ENCODE data around the gene ATP5F1D. TPM values are rescaled to one million over a fixed set of nuclear protein-coding genes. Genes with fewer than 3 reads are reported as not detected.

Gene ATP5F1D
- total RNA-seq, 1 donor from 2014 or later = 167 TPM

GRCh38 chr19:1228161-1228957 lies 13.2 kb upstream of the ATP5F1D start:
- Mint-ChIP-seq H3K4me3 (ENCODE audit: unreplicated experiment) (no peak overlapping the region), H3K4me1 (ENCODE audit: unreplicated experiment) (peaks cover 5% of the 10 kb centered on the region), H3K9me3 (ENCODE audit: unreplicated experiment) (no peaks in the 10 kb centered on the region), H3K36me3 (ENCODE audit: unreplicated experiment) (peaks cover 2% of the 10 kb centered on the region), H3K27me3 (ENCODE audit: unreplicated experiment) (no peaks in the 10 kb centered on the region), H3K27ac (ENCODE audit: unreplicated experiment) (no peak overlapping the region)
- no peak for DNase-seq (ENCODE audit: extremely low spot score, unreplicated experiment)
- no peak for TF ChIP-seq CTCF (IDR thresholded peaks at IDR 0.05)

- Mint-ChIP-seq H3K4me1 (ENCODE audit: unreplicated experiment) (peaks cover 5% of the 10 kb centered on the region), H3K36me3 (ENCODE audit: unreplicated experiment) (peaks cover 2% of the 10 kb centered on the region), H3K4me3 (ENCODE audit: unreplicated experiment) (no peak overlapping the region), H3K9me3 (ENCODE audit: unreplicated experiment) (no peaks in the 10 kb centered on the region), H3K27ac (ENCODE audit: unreplicated experiment) (no peak overlapping the region), H3K27me3 (ENCODE audit: unreplicated experiment) (no peaks in the 10 kb centered on the region)
- TF ChIP-seq CTCF (IDR thresholded peaks at IDR 0.05) = no peak
- DNase-seq (ENCODE audit: extremely low spot score, unreplicated experiment) = no peak
Observed at GRCh38 chr19:1229056-1229923, 12.3 kb upstream of the ATP5F1D start.

- Mint-ChIP-seq H3K4me1 (ENCODE audit: unreplicated experiment) (peaks cover 5% of the 10 kb centered on the region), H3K27me3 (ENCODE audit: unreplicated experiment) (no peaks in the 10 kb centered on the region), H3K9me3 (ENCODE audit: unreplicated experiment) (no peaks in the 10 kb centered on the region), H3K4me3 (ENCODE audit: unreplicated experiment) (no peak overlapping the region), H3K36me3 (ENCODE audit: unreplicated experiment) (peaks cover 2% of the 10 kb centered on the region), H3K27ac (ENCODE audit: unreplicated experiment) (no peak overlapping the region)
- TF ChIP-seq CTCF (IDR thresholded peaks at IDR 0.05) = no peak
- DNase-seq (ENCODE audit: extremely low spot score, unreplicated experiment) = no peak
Observed at GRCh38 chr19:1229924-1230782, 11.4 kb upstream of the ATP5F1D start.

GRCh38 chr19:1230783-1231489 lies 10.6 kb upstream of the ATP5F1D start:
- Mint-ChIP-seq H3K27ac (ENCODE audit: unreplicated experiment) (no peak overlapping the region), H3K9me3 (ENCODE audit: unreplicated experiment) (no peaks in the 10 kb centered on the region), H3K36me3 (ENCODE audit: unreplicated experiment) (peaks cover 2% of the 10 kb centered on the region), H3K27me3 (ENCODE audit: unreplicated experiment) (no peaks in the 10 kb centered on the region), H3K4me3 (ENCODE audit: unreplicated experiment) (no peak overlapping the region), H3K4me1 (ENCODE audit: unreplicated experiment) (peaks cover 3% of the 10 kb centered on the region)
- no peak for TF ChIP-seq CTCF (IDR thresholded peaks at IDR 0.05)
- no peak for DNase-seq (ENCODE audit: extremely low spot score, unreplicated experiment)
